Peyer's patch (tissue), 4 donors: ENCODE results near the gene PCSK2.

ENCODE experiments used
- CTCF ChIP-seq, 6 experiments: fragments of 450-650 bp in 4 of 6; fragments of 200-600 bp in 2 of 6; sonication (generic) in 1 of 6; IDR thresholded peaks; one replicate each; pipeline ENCODE4 v1.5.1; 2017 to 2019; ENCODE audit warnings: antibody characterized with exemption in 6 of 6, mild to moderate bottlenecking in 3 of 6, moderate library complexity in 1 of 6
- POLR2A ChIP-seq, 2 donors: fragments of 450-650 bp; IDR thresholded peaks; one replicate each; pipeline ENCODE4 v1.5.1; 2017; ENCODE audit warnings: antibody characterized with exemption in 2 of 2, mild to moderate bottlenecking in 2 of 2, moderate library complexity in 2 of 2

- no peak for TF ChIP-seq POLR2A (IDR thresholded peaks at IDR 0.05)
- TF ChIP-seq CTCF (IDR thresholded peaks at IDR 0.05) = no peak
Measured at GRCh38 chr20:17469246-17470030, 242.6 kb downstream of the PCSK2 start.
